ENCODE results near the gene ZNF664. TPM values are rescaled to one million over a fixed set of nuclear protein-coding genes. Genes with fewer than 3 reads are reported as not detected.

The ZNF664 gene
- total RNA-seq, 1 donor from 2014 or later: 97.5 TPM

DNA sequence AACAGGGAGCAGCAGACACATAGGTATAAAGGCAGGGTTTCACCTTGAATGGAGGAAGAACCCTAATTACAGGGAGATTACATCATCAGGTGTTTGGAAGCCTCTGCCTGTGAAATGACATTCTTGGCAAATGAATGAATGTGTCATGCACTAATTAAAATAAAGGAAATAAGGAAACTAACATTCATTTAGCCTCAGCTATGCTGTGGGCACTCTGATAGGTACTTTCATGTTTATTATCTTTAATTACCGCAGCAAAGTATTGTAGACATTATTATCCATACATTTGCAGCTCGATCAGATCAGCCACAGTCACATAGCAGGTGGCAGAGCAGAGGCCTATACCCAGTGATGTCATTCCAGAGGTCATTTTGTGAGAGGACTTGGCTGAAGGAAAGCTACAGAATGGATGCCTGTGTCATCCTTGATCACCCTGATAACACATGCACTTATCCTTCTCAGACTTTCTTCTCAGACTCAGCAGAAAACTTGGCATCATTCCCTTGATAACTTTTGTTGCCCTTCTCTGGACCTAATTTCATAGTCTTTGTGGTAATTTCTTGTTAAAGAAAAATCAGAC, 18.4 kb downstream of the ZNF664 start:
- no peak overlapping the region for H3K4me3 ChIP-seq (ENCODE audit: low read depth, low read length)
- TF ChIP-seq, protein P1, sequence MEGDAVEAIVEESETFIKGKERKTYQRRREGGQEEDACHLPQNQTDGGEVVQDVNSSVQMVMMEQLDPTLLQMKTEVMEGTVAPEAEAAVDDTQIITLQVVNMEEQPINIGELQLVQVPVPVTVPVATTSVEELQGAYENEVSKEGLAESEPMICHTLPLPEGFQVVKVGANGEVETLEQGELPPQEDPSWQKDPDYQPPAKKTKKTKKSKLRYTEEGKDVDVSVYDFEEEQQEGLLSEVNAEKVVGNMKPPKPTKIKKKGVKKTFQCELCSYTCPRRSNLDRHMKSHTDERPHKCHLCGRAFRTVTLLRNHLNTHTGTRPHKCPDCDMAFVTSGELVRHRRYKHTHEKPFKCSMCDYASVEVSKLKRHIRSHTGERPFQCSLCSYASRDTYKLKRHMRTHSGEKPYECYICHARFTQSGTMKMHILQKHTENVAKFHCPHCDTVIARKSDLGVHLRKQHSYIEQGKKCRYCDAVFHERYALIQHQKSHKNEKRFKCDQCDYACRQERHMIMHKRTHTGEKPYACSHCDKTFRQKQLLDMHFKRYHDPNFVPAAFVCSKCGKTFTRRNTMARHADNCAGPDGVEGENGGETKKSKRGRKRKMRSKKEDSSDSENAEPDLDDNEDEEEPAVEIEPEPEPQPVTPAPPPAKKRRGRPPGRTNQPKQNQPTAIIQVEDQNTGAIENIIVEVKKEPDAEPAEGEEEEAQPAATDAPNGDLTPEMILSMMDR (IDR thresholded peaks at IDR 0.05; ENCODE audit: insufficient read depth, low read length, poor library complexity, severe bottlenecking): no peak
- no peak for DNase-seq (ENCODE audit: low read depth)

DNA sequence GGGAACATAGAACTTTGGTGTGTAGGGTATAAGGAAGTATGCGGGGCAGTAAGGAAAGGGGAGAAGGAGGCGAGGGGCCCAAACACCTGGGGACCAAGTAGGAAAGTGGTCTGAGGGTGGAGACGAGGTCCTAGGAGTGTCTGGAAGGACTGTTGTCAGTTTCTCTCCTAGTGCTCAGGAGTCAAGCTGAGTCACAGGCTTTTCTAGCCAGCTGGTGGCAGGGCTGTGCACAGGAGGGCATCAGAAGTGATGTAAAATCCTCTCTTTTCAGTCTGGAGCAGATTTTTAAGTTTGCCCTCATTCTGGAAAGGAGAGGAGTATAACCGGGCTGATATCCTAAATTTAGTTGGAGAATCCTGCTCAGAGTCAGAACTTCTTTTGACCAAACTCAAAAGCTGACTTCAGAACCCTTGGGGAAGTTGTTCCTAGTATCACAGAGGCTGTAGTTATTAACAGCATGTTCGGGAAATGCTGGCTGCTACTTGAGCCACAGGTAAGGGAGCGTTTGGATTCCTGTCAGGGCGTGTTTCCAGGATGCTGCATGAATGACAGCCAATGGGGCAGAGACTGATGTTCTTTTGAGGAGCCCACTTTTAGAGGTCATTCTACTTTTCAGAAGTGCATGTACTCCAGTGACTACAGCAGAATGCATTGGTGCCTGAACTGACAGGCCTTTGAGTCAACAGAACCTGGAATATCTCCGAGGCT, 19.3 kb downstream of the ZNF664 start:
- no peaks in the 10 kb centered on the region for H3K27me3 ChIP-seq (ENCODE audit: control insufficient read depth, insufficient read depth, low read length)
- TF ChIP-seq, protein P1 (IDR thresholded peaks at IDR 0.05; ENCODE audit: insufficient read depth, low read length, poor library complexity, severe bottlenecking): no peak
- DNase-seq (ENCODE audit: low read depth): no peak
- peaks cover 4% of the 10 kb centered on the region for H3K36me3 ChIP-seq (ENCODE audit: control insufficient read depth, insufficient read depth, low read length)
- no peak overlapping the region for H3K4me3 ChIP-seq (ENCODE audit: low read depth, low read length)

More for the DNA sequence above, 18.4 kb downstream of the ZNF664 start:
- Histone ChIP-seq H3K27me3 (ENCODE audit: control insufficient read depth, insufficient read depth, low read length) (no peaks in the 10 kb centered on the region), H3K36me3 (ENCODE audit: control insufficient read depth, insufficient read depth, low read length) (peaks cover 3% of the 10 kb centered on the region)

DNA sequence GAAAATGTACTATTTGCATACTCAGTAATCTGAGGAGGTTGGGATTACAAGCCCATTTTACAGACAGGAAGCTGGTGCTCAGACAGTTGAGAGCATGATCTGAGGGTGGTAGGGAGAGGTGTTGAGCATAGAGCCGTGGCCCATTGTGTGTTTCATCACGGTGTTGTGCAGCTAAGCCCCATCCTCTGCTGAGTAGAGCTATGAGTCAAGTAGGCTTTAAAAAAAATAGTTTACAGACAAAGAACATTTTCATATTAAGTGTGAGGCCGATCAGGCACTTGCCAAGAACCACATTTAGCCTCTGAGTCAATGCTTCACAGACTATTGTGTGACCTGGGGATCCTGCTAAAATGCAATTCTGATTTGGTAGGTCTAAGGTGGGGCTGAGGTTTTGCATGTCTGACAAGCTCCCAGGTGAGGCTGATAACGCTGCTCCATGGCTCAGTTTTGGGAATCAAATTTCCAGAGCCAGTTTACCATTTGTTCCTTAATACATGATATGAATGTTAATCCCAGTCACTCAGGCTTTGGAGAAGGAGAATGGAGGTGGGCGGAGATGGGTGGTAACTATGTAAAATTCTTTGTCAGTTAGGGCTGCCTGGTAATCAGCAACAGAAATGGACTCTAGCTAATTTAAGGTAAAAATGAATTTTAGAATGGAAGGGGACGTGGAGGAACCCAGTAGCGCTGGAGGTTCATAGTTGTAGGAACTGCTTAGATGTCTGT, 22.2 kb downstream of the ZNF664 start:
- TF ChIP-seq, protein P1 (IDR thresholded peaks at IDR 0.05; ENCODE audit: insufficient read depth, low read length, poor library complexity, severe bottlenecking): no peak
- no peak for DNase-seq (ENCODE audit: low read depth)
- H3K27me3 ChIP-seq (ENCODE audit: control insufficient read depth, insufficient read depth, low read length): no peaks in the 10 kb centered on the region
- peaks cover 7% of the 10 kb centered on the region for H3K36me3 ChIP-seq (ENCODE audit: control insufficient read depth, insufficient read depth, low read length)
- no peak overlapping the region for H3K4me3 ChIP-seq (ENCODE audit: low read depth, low read length)

DNA sequence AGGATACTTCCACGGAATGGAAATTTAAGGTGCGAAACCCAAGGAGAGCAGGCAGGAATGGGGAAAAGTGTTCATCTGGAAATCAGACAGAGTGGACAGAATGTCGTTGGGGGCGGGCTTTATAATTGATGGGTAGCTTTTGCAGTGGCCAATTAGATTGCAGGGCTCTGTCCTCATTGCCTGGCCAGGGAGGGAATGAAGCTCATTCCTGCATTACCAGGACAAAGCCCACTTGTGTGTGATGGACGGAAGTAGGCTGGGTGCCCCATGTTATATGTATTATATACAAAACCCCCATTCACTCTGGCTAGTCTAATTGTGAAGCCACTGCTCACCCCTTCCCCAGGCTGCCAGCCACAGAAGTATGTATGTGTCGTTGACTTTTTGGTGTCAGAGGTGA, 23.6 kb downstream of the ZNF664 start:
- Histone ChIP-seq H3K36me3 (ENCODE audit: control insufficient read depth, insufficient read depth, low read length) (peaks cover 6% of the 10 kb centered on the region), H3K27me3 (ENCODE audit: control insufficient read depth, insufficient read depth, low read length) (no peaks in the 10 kb centered on the region), H3K4me3 (ENCODE audit: low read depth, low read length) (no peak overlapping the region)
- TF ChIP-seq, protein P1 (IDR thresholded peaks at IDR 0.05; ENCODE audit: insufficient read depth, low read length, poor library complexity, severe bottlenecking): no peak
- no peak for DNase-seq (ENCODE audit: low read depth)

DNA sequence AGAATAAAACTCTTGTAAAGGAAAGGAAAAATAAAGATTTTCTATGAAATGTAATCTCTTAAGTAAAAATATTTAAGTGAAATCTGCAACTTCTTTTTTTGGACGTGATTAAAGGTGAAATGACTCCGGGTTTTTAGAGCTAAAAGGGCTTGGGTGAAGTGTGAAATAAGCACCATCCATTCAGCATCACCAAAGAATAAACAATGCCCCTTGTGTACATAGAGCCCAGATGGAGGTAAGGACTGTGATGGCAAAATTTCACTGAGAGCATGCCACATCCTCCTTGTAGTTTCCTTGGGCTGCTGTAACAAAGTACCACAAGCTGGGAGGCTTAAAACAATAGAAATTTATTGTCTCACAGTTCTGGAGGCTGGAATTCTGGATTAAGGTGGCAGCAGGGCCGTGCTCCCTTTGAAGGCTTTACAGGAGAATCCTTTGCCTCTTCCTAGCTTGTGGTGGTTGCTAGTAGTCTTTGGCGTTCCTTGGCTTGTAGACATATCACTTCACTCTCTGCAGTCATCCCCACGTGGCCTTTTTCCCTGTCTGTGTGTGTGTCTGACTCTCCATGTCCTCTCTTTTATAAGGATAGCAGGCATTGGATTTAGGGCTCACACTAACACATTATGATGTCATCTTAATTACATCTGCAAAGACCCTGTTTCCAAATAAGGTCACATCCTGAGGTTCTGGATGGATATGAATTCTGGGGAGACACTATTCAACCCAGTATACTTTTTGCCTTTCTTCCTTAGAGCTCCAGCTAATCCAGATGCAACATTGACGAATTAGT, 24.2 kb downstream of the ZNF664 start:
- TF ChIP-seq, protein P1 (IDR thresholded peaks at IDR 0.05; ENCODE audit: insufficient read depth, low read length, poor library complexity, severe bottlenecking): no peak
- Histone ChIP-seq H3K27me3 (ENCODE audit: control insufficient read depth, insufficient read depth, low read length) (no peaks in the 10 kb centered on the region), H3K4me3 (ENCODE audit: low read depth, low read length) (no peak overlapping the region), H3K36me3 (ENCODE audit: control insufficient read depth, insufficient read depth, low read length) (peaks cover 6% of the 10 kb centered on the region)
- no peak for DNase-seq (ENCODE audit: low read depth)
